Hepatocyte (in vitro differentiated cells): ENCODE measurements around the gene TULP4. TPM values are rescaled to one million over a fixed set of nuclear protein-coding genes. Genes with fewer than 3 reads are reported as not detected.

Experiments used
- DNase-seq: peaks from one replicate; pipeline ENCODE4 v3.0.0-alpha.2; 2016; ENCODE audit warnings: low spot score
- H2AFZ ChIP-seq: fragments of 200-600 bp; sonication (generic); 2 replicates; pipeline ENCODE4 v1.6.0; 2016; ENCODE audit warnings: antibody characterized with exemption, mild to moderate bottlenecking
- H3K27ac ChIP-seq: fragments of 200-600 bp; sonication (generic); 2 replicates; pipeline ENCODE4 v1.5.1; 2016; ENCODE audit warnings: mild to moderate bottlenecking
- H3K27me3 ChIP-seq: fragments of 200-600 bp; sonication (generic); 2 replicates; pipeline ENCODE4 v1.6.1; 2016
- H3K36me3 ChIP-seq: fragments of 200-600 bp; sonication (generic); replicated peaks from 2 replicates; pipeline ENCODE4 v1.5.1; 2016; ENCODE audit warnings: low read depth; ENCODE audit not compliant: insufficient read depth
- H3K4me1 ChIP-seq: fragments of 200-600 bp; sonication (generic); 2 replicates; pipeline ENCODE4 v1.5.1; 2016; ENCODE audit warnings: mild to moderate bottlenecking, moderate library complexity; ENCODE audit not compliant: insufficient read depth
- H3K4me2 ChIP-seq: fragments of 200-600 bp; sonication (generic); 2 replicates; pipeline ENCODE4 v1.6.0; 2016
- H3K4me3 ChIP-seq: fragments of 200-600 bp; sonication (generic); 2 replicates; pipeline ENCODE4 v1.5.1; 2016; ENCODE audit warnings: mild to moderate bottlenecking
- H3K79me2 ChIP-seq: fragments of 200-600 bp; sonication (generic); 2 replicates; pipeline ENCODE4 v1.6.0; 2017; ENCODE audit warnings: mild to moderate bottlenecking
- H3K9me2 ChIP-seq: fragments of 200-600 bp; sonication (generic); replicated peaks from 2 replicates; pipeline ENCODE4 v1.6.0; 2017; ENCODE audit warnings: mild to moderate bottlenecking; ENCODE audit not compliant: insufficient read depth
- H3K9me3 ChIP-seq: fragments of 200-600 bp; sonication (generic); 2 replicates; pipeline ENCODE4 v1.5.1; 2016; ENCODE audit warnings: low read depth, mild to moderate bottlenecking
- H4K20me1 ChIP-seq: fragments of 200-600 bp; sonication (generic); 2 replicates; pipeline ENCODE4 v1.6.0; 2016; ENCODE audit warnings: mild to moderate bottlenecking; ENCODE audit not compliant: insufficient read depth, poor library complexity, severe bottlenecking
- CTCF ChIP-seq: fragments of 200-600 bp; sonication (generic); IDR thresholded peaks from 2 replicates; pipeline ENCODE4 v1.5.1; 2016; ENCODE audit warnings: antibody characterized with exemption, mild to moderate bottlenecking; ENCODE audit not compliant: poor library complexity
- EZH2 ChIP-seq: fragments of 200-600 bp; sonication (generic); IDR thresholded peaks from 2 replicates; pipeline ENCODE4 v1.6.1; 2016; ENCODE audit warnings: antibody characterized with exemption, mild to moderate bottlenecking, borderline replicate concordance
- EZH2phosphoT487 ChIP-seq: fragments of 200-600 bp; sonication (generic); IDR thresholded peaks from one replicate; pipeline ENCODE4 v1.6.1; 2018; ENCODE audit warnings: antibody characterized with exemption, mild to moderate bottlenecking, low read depth, moderate library complexity; ENCODE audit not compliant: unreplicated experiment, severe bottlenecking
- WGBS: methylation state at CpG from one replicate; pipeline ENCODE4 v1.1.6; 2016; ENCODE audit warnings: low lambda C conversion rate; ENCODE audit errors: missing lambda C conversion rate; 5-methylcytosine and 5-hydroxymethylcytosine counted together
- polyA plus RNA-seq: library from polyadenylated mRNA; unstranded; fragments of >200 nt; fragmentation: Nextera tagmentation; extraction: Ambion mirVana; gene quantifications from 2 replicates; pipeline ENCODE4 v1.2.1, GENCODE V29; 2016
- total RNA-seq: library from RNA; depleted of rRNA; stranded (reverse); fragments of >200 nt; gene quantifications from 2 replicates; pipeline ENCODE4 v1.2.3, GENCODE V29; 2014

The TULP4 gene
- total and polyA plus RNA-seq, 2 experiments from 2014 or later, result 30.1 to 129 TPM

DNA sequence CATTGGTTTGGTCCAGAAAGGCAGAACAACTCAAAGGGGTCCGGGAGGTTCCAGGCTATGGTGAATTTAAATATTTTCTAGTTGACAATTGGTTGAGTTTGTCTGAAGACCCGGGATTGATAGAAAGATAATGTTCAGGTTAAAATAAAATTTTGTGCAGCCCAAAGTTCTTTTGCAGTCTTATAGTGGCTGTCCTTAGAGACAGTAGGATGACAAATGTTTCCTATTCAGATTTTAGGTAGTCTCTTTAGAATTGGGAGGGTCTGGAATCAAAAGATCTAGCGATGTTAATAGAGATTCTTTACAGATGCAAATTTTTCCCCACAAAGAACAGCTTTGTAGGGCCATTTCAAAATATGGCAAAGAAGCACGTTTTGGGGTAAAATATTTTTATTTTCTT lies 109.1 kb downstream of the TULP4 start:
- no peak for DNase-seq
- TF ChIP-seq EZH2 (no peak), CTCF (no peak)
- H3K9me2 ChIP-seq, result no peaks in the 10 kb centered on the region
- H3K27ac ChIP-seq, result no peak overlapping the region
- WGBS, result 91% methylated on average over 4 of the region's 4 CpGs
- no peak overlapping the region for H3K4me2 ChIP-seq
- H2AFZ ChIP-seq, result no peak overlapping the region
- no peaks in the 10 kb centered on the region for H3K4me1 ChIP-seq
- no peaks in the 10 kb centered on the region for H3K27me3 ChIP-seq
- no peak overlapping the region for H3K4me3 ChIP-seq
- no peaks in the 10 kb centered on the region for H3K79me2 ChIP-seq
- H3K9me3 ChIP-seq, result peaks cover 2% of the 10 kb centered on the region
- no peaks in the 10 kb centered on the region for H3K36me3 ChIP-seq
- no peaks in the 10 kb centered on the region for H4K20me1 ChIP-seq

DNA sequence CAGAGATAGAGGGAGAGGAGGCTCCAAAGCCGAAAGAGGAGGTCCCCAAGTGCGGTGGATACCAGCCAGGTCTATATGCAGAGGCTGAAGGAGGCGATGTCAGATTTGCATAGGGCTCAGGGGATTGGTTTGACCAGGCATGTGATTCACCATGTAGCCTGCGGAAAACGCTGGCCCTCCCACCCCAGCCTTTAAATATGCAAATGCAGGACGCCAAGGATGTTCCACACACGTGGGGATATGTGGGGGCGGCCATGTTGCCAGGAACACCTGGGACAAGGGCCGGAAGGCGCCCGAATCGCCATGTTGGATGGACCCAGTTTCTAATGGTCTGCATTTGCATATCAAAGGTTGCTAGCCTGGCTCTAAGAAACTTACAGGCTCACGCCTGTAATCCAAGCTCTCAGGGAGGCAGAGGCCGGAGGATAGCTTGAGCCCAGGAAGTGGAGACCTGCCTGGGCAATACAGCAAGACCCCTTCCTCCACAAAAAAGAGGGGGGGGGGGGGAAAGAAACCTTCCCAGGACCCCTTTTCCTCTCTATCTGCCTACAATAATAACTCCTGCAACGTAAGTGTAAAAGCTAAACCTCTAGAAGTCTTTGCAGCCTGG lies 110.5 kb downstream of the TULP4 start:
- Histone ChIP-seq H3K4me3 (no peak overlapping the region), H3K4me2 (no peak overlapping the region), H4K20me1 (no peaks in the 10 kb centered on the region), H3K27ac (no peak overlapping the region), H3K36me3 (no peaks in the 10 kb centered on the region), H3K27me3 (no peaks in the 10 kb centered on the region), H3K79me2 (no peaks in the 10 kb centered on the region), H3K4me1 (no peaks in the 10 kb centered on the region), H2AFZ (no peak overlapping the region), H3K9me3 (peaks cover 2% of the 10 kb centered on the region), H3K9me2 (no peaks in the 10 kb centered on the region)
- no peak for DNase-seq
- TF ChIP-seq EZH2 (no peak), CTCF (no peak), EZH2phosphoT487 (no peak)
- WGBS, result 91% methylated on average over 15 of the region's 15 CpGs

DNA sequence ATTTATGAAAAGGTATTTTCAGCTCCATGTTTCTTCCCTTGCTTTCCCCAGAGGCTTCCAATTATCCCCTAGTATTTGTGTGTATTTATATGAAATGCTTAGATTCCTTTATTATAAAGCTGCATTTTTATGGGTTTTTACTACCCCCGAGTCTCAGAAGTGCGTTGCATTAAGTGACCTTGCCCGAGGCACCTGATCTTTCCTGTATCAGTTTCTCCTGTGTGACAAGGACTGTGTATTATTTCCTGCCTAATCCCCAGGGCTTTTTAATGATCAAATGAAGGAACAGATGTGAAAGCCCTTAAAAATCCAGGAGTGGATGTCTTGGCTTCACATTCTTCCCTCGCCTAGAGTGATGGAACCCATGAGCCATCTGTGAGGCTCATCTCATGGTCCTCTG lies 118.8 kb downstream of the TULP4 start:
- Histone ChIP-seq H3K9me3 (no peaks in the 10 kb centered on the region), H3K4me2 (no peak overlapping the region), H3K79me2 (no peaks in the 10 kb centered on the region), H3K9me2 (no peaks in the 10 kb centered on the region), H3K27ac (no peak overlapping the region), H3K27me3 (no peaks in the 10 kb centered on the region), H3K4me1 (no peaks in the 10 kb centered on the region), H4K20me1 (no peaks in the 10 kb centered on the region), H2AFZ (no peak overlapping the region), H3K36me3 (no peaks in the 10 kb centered on the region), H3K4me3 (no peak overlapping the region)
- TF ChIP-seq CTCF (no peak), EZH2 (no peak), EZH2phosphoT487 (no peak)
- 71% methylated on average over 4 of the region's 4 CpGs for WGBS
- DNase-seq, result no peak

GRCh38 chr6:158431560-158431959 lies 119.3 kb downstream of the TULP4 start:
- Histone ChIP-seq H3K27ac (no peak overlapping the region), H4K20me1 (no peaks in the 10 kb centered on the region), H3K9me2 (no peaks in the 10 kb centered on the region), H3K79me2 (no peaks in the 10 kb centered on the region), H3K4me3 (no peak overlapping the region), H3K36me3 (no peaks in the 10 kb centered on the region), H3K4me2 (no peak overlapping the region), H3K27me3 (no peaks in the 10 kb centered on the region), H2AFZ (no peak overlapping the region), H3K9me3 (no peaks in the 10 kb centered on the region), H3K4me1 (no peaks in the 10 kb centered on the region)
- WGBS, result 92% methylated on average over 13 of the region's 13 CpGs
- DNase-seq, result no peak
- no peak for TF ChIP-seq EZH2
